ENCODE data around the gene PTGES.
"Not testable (repeated sequence)": the region's sequence is repeated elsewhere in the genome, so short reads cannot be mapped to it uniquely, and the experiment has no call there.

DNA sequence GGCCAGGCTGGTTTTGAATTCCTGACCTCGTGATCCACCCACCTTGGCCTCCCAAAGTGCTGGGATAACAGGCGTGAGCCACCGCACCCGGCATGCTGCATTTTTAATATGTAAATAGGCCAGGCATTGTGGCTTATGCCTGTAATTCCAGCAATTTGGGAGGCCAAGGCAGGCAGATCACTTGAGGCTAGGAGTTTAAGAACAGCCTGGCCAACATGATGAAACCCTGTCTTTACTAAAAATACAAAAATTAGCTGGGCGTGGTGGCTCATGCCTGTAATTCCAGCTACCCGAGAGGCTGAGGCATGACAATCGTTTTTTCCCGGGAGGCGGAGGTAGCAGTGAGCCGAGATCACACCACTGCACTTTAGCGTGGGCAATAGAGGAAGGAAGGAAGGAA, 32.1 kb upstream of the PTGES start:
- not testable (repeated sequence) for TF ChIP-seq CTCF, EP300, POLR2A, POLR2AphosphoS5 (IDR thresholded peaks at IDR 0.05)
